ENCODE data around the gene OGA. TPM values are rescaled to one million over a fixed set of nuclear protein-coding genes. Genes with fewer than 3 reads are reported as not detected.

OGA gene
- total RNA-seq, 1 experiment from 2014 or later = 65.0 TPM

GRCh38 chr10:101758858-101759257 is 59.4 kb downstream of the OGA start:
- Histone ChIP-seq H3K27me3 (ENCODE audit: low read length) (no peaks in the 10 kb centered on the region), H2AFZ (ENCODE audit: low read length) (no peak overlapping the region), H3K9me2 (replicated peaks; ENCODE audit: insufficient read depth, low read length) (no peaks in the 10 kb centered on the region), H3K79me2 (ENCODE audit: low read length) (no peaks in the 10 kb centered on the region), H3K9me3 (ENCODE audit: low read length) (no peaks in the 10 kb centered on the region), H3K27ac (ENCODE audit: low read length) (no peak overlapping the region), H4K20me1 (ENCODE audit: insufficient read depth, low read depth, low read length) (no peaks in the 10 kb centered on the region), H3K36me3 (ENCODE audit: insufficient read depth, low read length) (no peaks in the 10 kb centered on the region), H3K4me2 (ENCODE audit: low read depth, low read length, poor library complexity, severe bottlenecking) (no peak overlapping the region), H3K4me1 (ENCODE audit: low read length) (no peaks in the 10 kb centered on the region), H3K4me3 (ENCODE audit: low read length) (no peak overlapping the region), H3K9ac (ENCODE audit: low read length) (no peak overlapping the region)
- no peak for DNase-seq

- Histone ChIP-seq H3K9me3 (ENCODE audit: low read length) (no peaks in the 10 kb centered on the region), H3K4me1 (ENCODE audit: low read length) (no peaks in the 10 kb centered on the region), H3K79me2 (ENCODE audit: low read length) (no peaks in the 10 kb centered on the region), H3K36me3 (ENCODE audit: insufficient read depth, low read length) (no peaks in the 10 kb centered on the region), H2AFZ (ENCODE audit: low read length) (no peak overlapping the region), H3K27ac (ENCODE audit: low read length) (no peak overlapping the region), H3K9ac (ENCODE audit: low read length) (no peak overlapping the region), H3K4me3 (ENCODE audit: low read length) (no peak overlapping the region), H3K4me2 (ENCODE audit: low read depth, low read length, poor library complexity, severe bottlenecking) (no peak overlapping the region), H4K20me1 (ENCODE audit: insufficient read depth, low read depth, low read length) (no peaks in the 10 kb centered on the region), H3K9me2 (replicated peaks; ENCODE audit: insufficient read depth, low read length) (no peaks in the 10 kb centered on the region), H3K27me3 (ENCODE audit: low read length) (no peaks in the 10 kb centered on the region)
- DNase-seq = no peak
These were observed 66.0 kb downstream of the OGA start for GRCh38 chr10:101752241-101752640.

GRCh38 chr10:101749047-101750016 is 68.9 kb downstream of the OGA start:
- DNase-seq = no peak
- Histone ChIP-seq H3K9me3 (ENCODE audit: low read length) (no peaks in the 10 kb centered on the region), H3K4me1 (ENCODE audit: low read length) (no peaks in the 10 kb centered on the region), H2AFZ (ENCODE audit: low read length) (no peak overlapping the region), H3K4me2 (ENCODE audit: low read depth, low read length, poor library complexity, severe bottlenecking) (no peak overlapping the region), H3K36me3 (ENCODE audit: insufficient read depth, low read length) (no peaks in the 10 kb centered on the region), H3K9ac (ENCODE audit: low read length) (no peak overlapping the region), H4K20me1 (ENCODE audit: insufficient read depth, low read depth, low read length) (no peaks in the 10 kb centered on the region), H3K4me3 (ENCODE audit: low read length) (no peak overlapping the region), H3K27ac (ENCODE audit: low read length) (no peak overlapping the region), H3K27me3 (ENCODE audit: low read length) (no peaks in the 10 kb centered on the region), H3K9me2 (replicated peaks; ENCODE audit: insufficient read depth, low read length) (no peaks in the 10 kb centered on the region), H3K79me2 (ENCODE audit: low read length) (no peaks in the 10 kb centered on the region)

GRCh38 chr10:101748496-101748895 is 69.7 kb downstream of the OGA start:
- Histone ChIP-seq H3K4me1 (ENCODE audit: low read length) (no peaks in the 10 kb centered on the region), H2AFZ (ENCODE audit: low read length) (no peak overlapping the region), H3K4me2 (ENCODE audit: low read depth, low read length, poor library complexity, severe bottlenecking) (no peak overlapping the region), H3K27me3 (ENCODE audit: low read length) (no peaks in the 10 kb centered on the region), H3K9me3 (ENCODE audit: low read length) (no peaks in the 10 kb centered on the region), H3K36me3 (ENCODE audit: insufficient read depth, low read length) (no peaks in the 10 kb centered on the region), H3K9me2 (replicated peaks; ENCODE audit: insufficient read depth, low read length) (no peaks in the 10 kb centered on the region), H3K9ac (ENCODE audit: low read length) (no peak overlapping the region), H3K79me2 (ENCODE audit: low read length) (no peaks in the 10 kb centered on the region), H4K20me1 (ENCODE audit: insufficient read depth, low read depth, low read length) (no peaks in the 10 kb centered on the region), H3K27ac (ENCODE audit: low read length) (no peak overlapping the region), H3K4me3 (ENCODE audit: low read length) (no peak overlapping the region)
- no peak for DNase-seq

- Histone ChIP-seq H3K9me3 (ENCODE audit: low read length) (no peaks in the 10 kb centered on the region), H3K36me3 (ENCODE audit: insufficient read depth, low read length) (no peaks in the 10 kb centered on the region), H3K27me3 (ENCODE audit: low read length) (no peaks in the 10 kb centered on the region), H3K9me2 (replicated peaks; ENCODE audit: insufficient read depth, low read length) (no peaks in the 10 kb centered on the region), H2AFZ (ENCODE audit: low read length) (no peak overlapping the region), H3K79me2 (ENCODE audit: low read length) (no peaks in the 10 kb centered on the region), H3K4me2 (ENCODE audit: low read depth, low read length, poor library complexity, severe bottlenecking) (no peak overlapping the region), H3K4me3 (ENCODE audit: low read length) (no peak overlapping the region), H3K9ac (ENCODE audit: low read length) (no peak overlapping the region), H3K4me1 (ENCODE audit: low read length) (no peaks in the 10 kb centered on the region), H4K20me1 (ENCODE audit: insufficient read depth, low read depth, low read length) (no peaks in the 10 kb centered on the region), H3K27ac (ENCODE audit: low read length) (no peak overlapping the region)
- no peak for DNase-seq
These were observed 73.1 kb downstream of the OGA start for GRCh38 chr10:101745074-101745696.

- Histone ChIP-seq H3K4me1 (ENCODE audit: low read length) (no peaks in the 10 kb centered on the region), H3K4me2 (ENCODE audit: low read depth, low read length, poor library complexity, severe bottlenecking) (no peak overlapping the region), H3K36me3 (ENCODE audit: insufficient read depth, low read length) (no peaks in the 10 kb centered on the region), H3K9ac (ENCODE audit: low read length) (no peak overlapping the region), H3K27ac (ENCODE audit: low read length) (no peak overlapping the region), H4K20me1 (ENCODE audit: insufficient read depth, low read depth, low read length) (no peaks in the 10 kb centered on the region), H2AFZ (ENCODE audit: low read length) (no peak overlapping the region), H3K9me2 (replicated peaks; ENCODE audit: insufficient read depth, low read length) (no peaks in the 10 kb centered on the region), H3K9me3 (ENCODE audit: low read length) (no peaks in the 10 kb centered on the region), H3K79me2 (ENCODE audit: low read length) (no peaks in the 10 kb centered on the region), H3K4me3 (ENCODE audit: low read length) (no peak overlapping the region), H3K27me3 (ENCODE audit: low read length) (no peaks in the 10 kb centered on the region)
- DNase-seq = no peak
These were observed 74.0 kb downstream of the OGA start for GRCh38 chr10:101744267-101744666.

GRCh38 chr10:101741938-101742337 is 76.3 kb downstream of the OGA start:
- H3K79me2 ChIP-seq (ENCODE audit: low read length) = no peaks in the 10 kb centered on the region
- no peak overlapping the region for H3K4me3 ChIP-seq (ENCODE audit: low read length)
- H2AFZ ChIP-seq (ENCODE audit: low read length) = no peak overlapping the region
- no peaks in the 10 kb centered on the region for H4K20me1 ChIP-seq (ENCODE audit: insufficient read depth, low read depth, low read length)
- no peaks in the 10 kb centered on the region for H3K9me2 ChIP-seq (replicated peaks; ENCODE audit: insufficient read depth, low read length)
- H3K4me1 ChIP-seq (ENCODE audit: low read length) = no peaks in the 10 kb centered on the region
- no peak overlapping the region for H3K9ac ChIP-seq (ENCODE audit: low read length)
- H3K9me3 ChIP-seq (ENCODE audit: low read length) = no peaks in the 10 kb centered on the region
- H3K36me3 ChIP-seq (ENCODE audit: insufficient read depth, low read length) = no peaks in the 10 kb centered on the region
- no peak overlapping the region for H3K27ac ChIP-seq (ENCODE audit: low read length)
- H3K4me2 ChIP-seq (ENCODE audit: low read depth, low read length, poor library complexity, severe bottlenecking) = no peak overlapping the region
- DNase-seq = no peak
- H3K27me3 ChIP-seq (ENCODE audit: low read length) = no peaks in the 10 kb centered on the region

DNA sequence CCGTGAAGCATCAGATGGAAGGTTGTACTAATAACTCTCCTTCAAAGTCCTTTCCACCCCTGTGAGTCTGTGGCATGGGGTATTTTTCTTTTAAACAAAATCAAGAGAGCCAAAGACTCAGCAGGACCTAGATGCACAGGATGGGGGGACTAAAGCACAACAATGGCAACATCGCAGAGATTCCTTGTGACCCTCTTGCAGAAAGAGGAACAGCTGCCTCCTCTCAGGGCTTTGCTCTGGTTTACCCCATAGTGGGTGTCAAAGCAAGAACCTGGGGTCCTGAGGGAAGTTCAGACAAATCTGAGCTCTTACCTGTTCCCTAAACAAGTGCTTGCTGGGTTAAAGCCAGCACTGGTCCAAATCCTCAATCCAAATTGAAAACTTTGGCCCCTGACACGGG is 81.6 kb downstream of the OGA start:
- no peaks in the 10 kb centered on the region for H4K20me1 ChIP-seq (ENCODE audit: insufficient read depth, low read depth, low read length)
- no peak overlapping the region for H3K4me2 ChIP-seq (ENCODE audit: low read depth, low read length, poor library complexity, severe bottlenecking)
- no peaks in the 10 kb centered on the region for H3K9me2 ChIP-seq (replicated peaks; ENCODE audit: insufficient read depth, low read length)
- no peak overlapping the region for H3K9ac ChIP-seq (ENCODE audit: low read length)
- no peaks in the 10 kb centered on the region for H3K4me1 ChIP-seq (ENCODE audit: low read length)
- no peak overlapping the region for H3K27ac ChIP-seq (ENCODE audit: low read length)
- H2AFZ ChIP-seq (ENCODE audit: low read length) = no peak overlapping the region
- DNase-seq = no peak
- no peaks in the 10 kb centered on the region for H3K27me3 ChIP-seq (ENCODE audit: low read length)
- no peaks in the 10 kb centered on the region for H3K36me3 ChIP-seq (ENCODE audit: insufficient read depth, low read length)
- no peak overlapping the region for H3K4me3 ChIP-seq (ENCODE audit: low read length)
- H3K9me3 ChIP-seq (ENCODE audit: low read length) = no peaks in the 10 kb centered on the region
- no peaks in the 10 kb centered on the region for H3K79me2 ChIP-seq (ENCODE audit: low read length)
